Urothelium cell line (cell line): ENCODE measurements around the gene MST1R.
"Not testable (repeated sequence)": the region's sequence is repeated elsewhere in the genome, so short reads cannot be mapped to it uniquely, and the experiment has no call there.

Source experiments
- DNase-seq: peaks from one replicate; pipeline ENCODE4 v3.0.0; 2011; ENCODE audit warnings: low spot score, mixed read lengths
- FAIRE-seq: peaks from 2 replicates; lab custom pipeline; 2011; peaks lifted over from hg19 to GRCh38; lab: Jason Lieb, UNC

MST1R gene

DNA sequence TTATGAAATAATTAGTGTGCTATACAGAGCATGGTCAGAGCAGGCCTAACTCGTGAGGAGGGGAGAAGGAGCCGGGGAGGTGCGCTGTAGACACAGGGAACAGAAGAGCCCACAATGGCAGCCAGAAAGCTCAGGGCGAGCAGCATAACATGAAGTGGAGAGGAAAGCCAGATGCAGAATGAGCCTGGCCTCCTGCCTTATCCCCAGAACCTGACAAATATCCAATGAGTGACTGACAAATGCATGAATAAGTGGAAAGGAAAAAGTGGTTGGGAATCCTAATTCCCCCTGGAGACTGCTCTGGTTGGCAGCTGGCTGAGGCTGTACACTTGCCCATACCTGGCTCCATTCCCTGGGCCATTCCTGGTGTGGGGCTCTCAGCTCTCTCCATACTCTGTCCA, 9.2 kb upstream of the MST1R start:
- DNase-seq, result no peak
- no peak for FAIRE-seq

DNA sequence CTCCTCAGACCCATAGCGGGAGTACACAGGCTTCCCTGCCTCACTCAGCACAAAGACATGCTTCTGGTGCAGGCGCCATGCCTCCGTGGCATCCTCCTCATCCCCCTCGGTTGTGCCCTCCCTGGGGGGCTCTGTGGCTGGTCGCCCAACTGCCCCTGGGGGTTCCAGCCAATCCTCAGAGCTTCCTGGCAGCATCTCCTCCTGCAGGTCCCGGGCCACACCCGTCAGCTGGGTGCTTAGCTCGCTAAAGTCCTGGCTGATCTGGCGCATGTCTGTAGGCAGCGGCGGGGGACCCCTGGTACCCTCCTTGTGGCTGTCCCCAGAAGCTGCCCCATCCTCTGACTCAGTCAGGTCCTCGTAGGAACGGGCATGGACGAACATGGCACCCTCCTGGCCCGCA, 7.9 kb upstream of the MST1R start:
- no peak for DNase-seq
- no peak for FAIRE-seq

DNA sequence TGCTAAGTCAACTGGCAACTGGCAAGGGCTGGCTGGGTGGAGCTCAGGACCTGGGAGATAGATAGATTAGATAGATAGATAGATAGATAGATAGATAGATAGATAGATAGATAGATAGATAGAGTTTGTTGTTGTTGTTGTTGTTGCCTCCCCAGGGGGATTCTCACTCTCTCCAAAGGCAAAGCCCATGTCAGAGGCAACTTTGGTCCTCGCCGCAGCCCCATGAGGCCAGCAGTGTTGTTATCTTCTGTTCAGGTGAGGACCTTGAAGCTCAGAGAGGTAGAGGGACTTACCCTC, 7.4 kb upstream of the MST1R start:
- DNase-seq (no peak), FAIRE-seq (no peak)

DNA sequence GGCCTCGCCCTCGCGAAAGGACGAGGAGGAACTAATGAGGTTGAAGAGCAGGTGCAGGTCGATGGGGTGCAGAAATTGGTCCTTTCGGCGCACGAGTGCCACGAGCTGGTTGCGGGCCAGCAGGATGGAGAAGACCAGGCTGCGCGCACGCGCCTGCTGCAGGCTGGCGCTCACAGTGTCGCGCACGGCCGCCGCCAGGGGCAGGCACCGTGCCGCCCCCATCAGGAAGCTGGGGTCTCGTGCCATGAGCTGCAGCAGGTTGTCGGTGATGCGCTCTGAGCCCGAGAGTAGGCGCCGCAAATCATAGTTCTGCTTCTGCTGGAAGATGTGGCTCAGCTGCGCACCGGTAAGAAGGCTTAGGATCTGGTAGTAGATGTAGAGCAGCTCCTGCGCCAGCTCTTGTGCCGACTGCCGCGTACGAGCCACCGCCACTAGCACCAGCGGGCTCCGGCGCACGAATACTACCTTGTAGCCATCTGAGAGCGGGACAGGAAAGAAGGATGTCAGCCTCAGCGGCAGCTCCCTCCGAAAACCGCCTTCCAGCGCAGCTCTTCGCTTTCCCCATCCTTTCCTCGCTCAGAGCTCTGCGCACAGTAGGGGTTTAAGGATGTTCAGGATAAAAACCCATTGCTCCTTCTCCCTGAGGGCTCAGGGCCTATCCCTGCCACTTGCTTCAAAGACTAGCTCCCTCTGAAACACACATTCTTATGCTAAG, 6.9 kb upstream of the MST1R start:
- FAIRE-seq (no peak), DNase-seq (no peak)

DNA sequence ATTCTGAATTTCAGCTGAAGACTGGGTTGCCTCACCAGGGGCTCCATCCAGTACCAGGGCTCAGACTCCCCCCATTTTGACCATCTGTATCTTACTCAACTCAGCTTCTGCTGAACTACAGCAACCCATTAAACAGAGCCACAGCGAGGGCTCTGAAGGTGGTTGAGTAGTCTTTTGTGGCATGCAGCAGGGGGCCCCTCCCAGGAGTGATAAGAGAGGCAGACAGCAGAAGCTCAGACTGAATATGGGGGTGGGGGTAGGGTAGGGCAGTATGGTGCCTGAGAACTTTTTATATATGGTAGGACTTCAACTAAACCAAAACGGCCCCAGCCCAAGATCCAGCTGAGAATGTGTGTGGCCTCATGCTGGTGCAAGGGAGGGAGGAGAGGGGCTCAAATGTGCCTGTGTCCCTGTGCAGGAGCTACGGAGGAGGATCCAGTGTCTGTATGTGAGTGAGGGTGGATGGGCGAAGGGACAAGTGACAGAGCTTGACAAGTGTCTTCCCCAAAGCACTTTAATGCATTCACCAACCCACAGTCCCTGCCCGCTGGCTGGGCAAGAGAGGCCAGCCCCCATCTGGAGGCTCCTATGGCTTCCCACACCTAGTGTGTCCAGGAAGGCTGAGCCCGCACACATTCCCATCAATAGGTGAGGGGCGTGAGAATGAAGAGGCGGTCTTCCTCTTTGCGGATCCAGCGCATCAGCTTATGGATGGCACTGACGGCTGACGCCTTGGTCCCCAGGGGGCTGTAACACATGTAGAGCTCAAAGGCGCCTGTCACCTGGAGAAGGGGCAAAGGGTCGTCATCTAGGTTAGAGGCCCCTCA, 4.9 kb upstream of the MST1R start:
- FAIRE-seq, result no peak
- DNase-seq, result no peak

DNA sequence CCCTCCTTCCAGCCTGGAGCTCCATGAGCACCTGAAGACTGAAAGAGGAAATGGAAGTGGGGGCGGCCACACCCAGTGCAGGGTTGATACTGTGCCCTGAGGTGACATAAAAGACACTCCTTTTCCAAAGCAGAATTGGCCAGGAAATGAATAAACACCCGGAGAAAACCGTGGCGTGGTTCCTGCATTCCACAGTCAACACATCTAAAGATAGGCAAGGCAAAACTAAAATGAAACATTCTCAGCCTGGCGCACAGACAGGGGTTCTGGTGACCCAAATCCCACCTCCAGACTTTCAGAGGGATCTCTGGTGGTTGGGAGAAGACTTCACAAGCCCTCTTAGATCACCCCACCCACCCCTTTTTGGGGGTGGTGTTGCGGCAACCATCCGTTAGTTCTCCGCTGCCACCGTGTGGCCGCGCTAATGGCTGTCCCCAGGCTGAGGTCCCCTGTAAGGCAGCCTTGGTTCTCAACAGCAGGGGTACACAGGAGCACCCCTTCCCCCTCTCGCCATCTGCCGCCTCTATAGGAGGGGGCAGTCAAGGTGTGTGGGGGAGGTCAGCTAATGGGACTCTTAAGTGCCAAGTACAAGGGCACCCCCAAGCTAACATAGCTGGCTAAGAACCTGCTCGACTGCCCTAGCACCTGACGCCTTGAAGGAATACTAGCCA, 2.5 kb upstream of the MST1R start:
- DNase-seq (peak; percentile 78), FAIRE-seq (no peak)

DNA sequence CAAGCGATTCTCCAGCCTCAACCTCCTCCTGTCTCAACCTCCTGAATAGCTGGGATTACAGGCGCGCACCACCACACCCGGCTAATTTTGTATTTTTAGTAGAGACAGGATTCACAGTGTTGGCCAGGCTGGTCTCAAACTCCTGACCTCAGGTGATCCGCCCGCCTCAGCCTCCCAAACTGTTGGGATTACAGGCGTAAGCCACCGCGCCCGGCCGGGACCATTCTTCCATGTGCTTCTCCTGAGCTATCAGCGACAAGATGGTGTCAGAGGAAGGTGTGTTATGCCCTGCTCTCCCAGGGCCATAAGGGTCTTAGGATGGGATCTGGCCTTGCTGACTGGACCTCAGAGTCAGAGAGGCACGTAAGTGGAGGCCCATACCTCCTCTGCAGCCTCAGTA, 775 bp upstream of the MST1R start:
- DNase-seq, FAIRE-seq: not testable (repeated sequence)

DNA sequence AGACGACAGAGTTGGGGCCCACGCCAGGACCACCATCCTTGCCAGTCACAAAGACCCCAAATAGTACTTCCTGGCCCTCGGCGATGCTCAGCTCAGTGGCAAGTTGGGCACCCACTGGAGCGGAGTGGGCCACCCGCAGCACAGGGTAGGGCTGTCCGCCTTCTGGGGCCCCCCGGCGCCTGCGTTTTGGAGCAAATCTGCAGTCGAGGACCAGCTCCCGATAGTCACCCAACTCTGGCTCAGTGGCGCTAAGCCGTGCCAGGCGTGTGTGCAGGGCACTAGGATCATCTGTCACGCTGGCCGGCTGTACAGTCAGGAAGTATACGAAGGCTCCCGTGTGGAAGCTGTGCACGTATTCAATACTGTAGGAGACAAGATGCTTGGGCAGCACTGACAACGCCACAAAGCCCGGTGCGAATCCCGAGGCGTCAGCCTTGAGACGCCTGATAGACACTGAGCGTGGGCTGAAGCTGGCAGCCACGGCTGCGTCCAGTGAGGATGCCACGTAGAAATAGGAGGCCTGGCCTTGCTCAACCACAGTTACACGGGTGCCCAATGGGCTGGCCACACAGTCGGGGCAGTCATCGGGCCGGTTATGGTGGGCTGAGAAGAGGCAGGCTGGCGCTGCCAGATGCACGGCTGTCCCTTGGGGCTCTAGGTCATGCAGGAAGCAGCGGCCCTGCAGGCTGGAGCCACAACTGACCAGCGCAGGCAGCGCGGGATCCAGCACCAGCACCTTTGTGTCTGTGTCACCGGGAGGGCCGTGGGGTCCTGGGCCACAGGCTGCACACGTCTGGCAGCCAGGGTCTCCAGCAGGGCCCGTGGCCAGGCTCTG, 945 bp downstream of the MST1R start:
- no peak for FAIRE-seq
- no peak for DNase-seq

DNA sequence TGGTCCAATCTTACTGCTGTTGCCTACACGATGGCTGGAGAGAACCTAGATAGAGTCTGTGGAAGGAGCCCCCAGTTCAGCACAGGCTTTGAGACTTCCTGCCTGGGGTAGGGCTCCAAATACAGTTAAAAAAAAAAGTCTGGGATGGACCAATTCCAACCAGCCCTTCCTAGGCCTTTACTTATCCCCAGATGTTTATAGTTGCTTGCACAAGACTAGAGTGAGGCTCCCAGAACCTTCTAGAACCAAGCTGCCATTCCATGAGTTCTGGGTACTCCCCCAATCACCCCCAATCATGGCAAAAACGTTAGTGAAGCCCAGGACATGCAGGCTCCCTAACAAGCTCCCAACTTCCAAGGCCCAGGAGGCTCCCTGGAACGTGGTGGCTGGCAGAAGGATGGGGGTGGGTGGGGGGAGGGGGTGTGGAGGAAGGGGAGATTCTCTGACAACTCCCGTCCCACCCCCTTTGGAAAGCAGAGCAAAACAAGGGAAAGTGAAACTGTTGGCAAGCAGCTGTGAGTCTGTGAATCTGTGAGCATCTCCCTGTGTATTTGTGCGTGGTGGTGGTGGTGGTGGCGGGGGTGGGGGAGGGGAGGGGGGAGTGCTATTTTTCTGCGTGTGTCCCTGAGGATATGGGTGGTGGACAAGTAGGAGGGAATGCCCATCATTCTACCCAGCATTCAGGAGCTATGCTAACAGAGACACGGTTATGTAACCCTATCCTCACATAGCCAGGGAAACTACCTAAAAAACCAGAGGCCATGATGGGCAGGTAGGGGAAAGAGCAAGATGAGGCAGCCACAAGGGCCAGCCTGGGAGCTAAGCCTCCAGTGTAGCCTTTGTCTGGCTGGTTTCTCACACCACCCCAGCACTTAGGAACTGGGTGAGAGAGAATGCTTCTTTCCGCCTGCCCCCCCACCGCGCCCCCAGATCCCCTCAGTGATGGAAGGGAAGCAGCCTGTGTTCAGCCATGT, 2.0 kb downstream of the MST1R start:
- FAIRE-seq (no peak), DNase-seq (no peak)

DNA sequence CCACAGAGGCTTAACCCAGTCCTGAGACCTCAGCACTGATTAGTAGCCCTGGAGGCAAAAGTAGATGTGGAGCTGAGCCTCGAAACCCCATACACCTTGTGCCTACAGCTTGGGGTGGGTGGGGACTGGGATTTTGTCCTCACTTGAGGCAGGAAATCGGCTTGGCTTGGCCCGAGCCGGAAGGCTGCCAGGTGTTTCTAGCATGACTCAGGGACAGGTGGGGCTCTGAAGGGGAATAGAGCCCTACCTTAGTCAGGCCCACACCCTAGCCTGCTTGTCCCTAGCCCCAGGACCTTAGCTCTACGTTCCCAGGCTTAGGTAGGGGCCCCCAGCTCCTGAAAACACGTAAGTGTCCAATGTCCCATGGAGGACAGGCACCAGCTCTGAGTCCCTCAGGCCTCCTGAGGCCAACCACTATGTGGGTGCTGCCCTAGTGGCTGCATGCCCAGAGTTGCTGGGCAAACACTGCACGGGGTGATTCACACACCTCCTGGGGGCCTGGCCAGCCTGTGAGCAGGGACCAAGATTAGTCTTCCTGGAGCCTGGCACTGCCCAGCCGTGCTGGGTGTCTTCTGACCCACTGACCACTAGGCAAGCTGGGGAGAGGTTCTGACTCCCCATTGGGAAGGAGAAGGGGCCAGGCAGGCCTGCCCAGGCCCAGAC, 3.1 kb downstream of the MST1R start:
- DNase-seq, result peak; percentile 88
- FAIRE-seq, result no peak

DNA sequence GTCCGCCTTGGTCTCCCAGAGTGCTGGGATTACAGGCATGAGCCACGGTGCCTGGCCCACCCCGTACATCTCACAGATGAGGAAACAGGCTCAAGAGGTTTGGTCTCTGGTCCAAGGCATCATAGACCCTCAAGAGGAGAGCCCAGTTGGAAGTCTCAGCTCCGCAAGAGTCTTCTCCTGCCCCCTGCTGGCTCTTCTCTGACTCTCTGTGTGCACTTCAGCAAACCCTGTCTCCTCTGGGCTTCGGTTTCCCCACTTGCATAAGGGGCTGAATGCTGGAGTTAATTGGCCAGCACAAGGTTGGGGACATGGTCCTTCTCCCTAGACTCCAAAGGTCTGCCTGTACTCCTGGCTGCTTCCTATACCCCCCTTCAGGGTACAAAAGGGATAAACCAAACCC, 3.9 kb downstream of the MST1R start:
- DNase-seq (no peak), FAIRE-seq (no peak)

DNA sequence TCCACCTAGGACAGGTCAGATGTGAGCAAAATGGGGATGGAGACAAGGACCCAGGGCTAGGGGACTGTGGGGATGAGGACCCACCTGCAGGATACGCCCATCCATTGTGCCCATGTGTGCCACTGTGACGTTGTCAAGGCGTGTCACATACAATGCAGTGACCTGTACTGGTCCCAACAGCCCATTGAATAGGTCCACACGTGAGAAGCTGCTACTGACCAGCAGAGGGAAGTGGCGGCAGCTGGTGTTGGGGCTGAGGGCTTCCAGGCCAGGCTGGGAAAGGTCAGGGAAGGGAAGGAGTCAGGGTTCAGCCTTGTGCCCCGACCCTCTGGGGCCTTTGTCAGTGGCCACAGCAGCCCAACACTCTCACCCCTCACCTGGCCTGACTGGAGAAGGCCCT, 4.7 kb downstream of the MST1R start:
- no peak for DNase-seq
- no peak for FAIRE-seq

DNA sequence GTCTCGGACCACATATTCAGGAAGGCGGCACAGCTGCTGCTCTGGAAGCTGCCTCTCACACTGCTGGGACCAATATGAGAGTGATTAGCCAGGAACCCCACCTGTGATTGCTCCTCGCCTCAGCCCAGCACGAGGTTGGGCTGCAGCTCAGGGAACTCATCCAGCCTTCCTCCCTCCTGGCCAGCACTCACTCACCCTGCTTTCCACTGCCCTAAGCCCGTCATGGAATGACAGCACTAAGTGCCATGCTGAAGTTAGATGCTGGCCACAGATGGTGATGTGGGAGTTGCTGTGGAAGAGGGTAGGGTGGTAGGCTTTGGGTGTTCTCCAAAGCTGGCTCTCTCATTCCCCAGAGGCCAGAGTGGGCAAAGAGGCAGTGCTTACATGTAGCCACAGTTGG, 7.3 kb downstream of the MST1R start:
- no peak for DNase-seq
- FAIRE-seq, result no peak

DNA sequence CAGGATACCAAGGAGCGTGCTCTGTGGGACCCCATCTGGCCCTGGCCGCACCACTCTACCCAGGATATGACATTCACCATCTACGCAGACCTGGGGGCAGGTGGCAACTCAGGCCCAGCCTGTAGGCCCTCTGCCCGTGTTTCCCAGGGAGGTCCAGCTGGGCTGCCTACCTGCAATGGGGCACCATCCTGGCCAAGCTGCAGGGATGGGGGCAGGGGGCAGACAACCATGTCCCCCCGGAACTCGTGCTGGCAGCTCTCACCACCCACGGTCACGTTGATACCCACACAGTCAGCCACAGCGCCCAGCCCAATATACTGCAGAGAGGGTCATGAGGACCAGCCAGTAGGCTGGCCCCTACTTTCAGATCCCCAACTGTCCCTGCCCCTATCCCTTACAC, 7.9 kb downstream of the MST1R start:
- DNase-seq (no peak), FAIRE-seq (no peak)

DNA sequence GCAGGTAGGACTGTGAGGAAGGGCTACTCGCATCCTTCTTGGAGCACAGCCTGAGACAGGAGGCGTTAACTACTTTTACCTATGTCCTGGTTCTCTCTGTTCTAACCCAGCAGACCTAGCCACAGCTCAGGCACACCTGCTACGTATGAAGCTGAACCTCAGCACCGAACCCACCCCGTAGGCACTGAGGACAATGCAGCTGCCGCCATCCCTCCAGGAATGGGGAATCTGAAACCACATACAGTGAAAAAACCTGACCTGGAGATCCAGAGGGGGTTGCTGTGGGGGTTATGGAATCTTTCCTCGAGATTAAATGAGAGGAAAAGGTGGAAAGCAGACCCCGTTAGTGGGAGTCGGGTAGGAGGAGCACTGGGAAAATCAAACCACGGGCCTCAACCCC, 14.4 kb downstream of the MST1R start:
- no peak for FAIRE-seq
- no peak for DNase-seq

DNA sequence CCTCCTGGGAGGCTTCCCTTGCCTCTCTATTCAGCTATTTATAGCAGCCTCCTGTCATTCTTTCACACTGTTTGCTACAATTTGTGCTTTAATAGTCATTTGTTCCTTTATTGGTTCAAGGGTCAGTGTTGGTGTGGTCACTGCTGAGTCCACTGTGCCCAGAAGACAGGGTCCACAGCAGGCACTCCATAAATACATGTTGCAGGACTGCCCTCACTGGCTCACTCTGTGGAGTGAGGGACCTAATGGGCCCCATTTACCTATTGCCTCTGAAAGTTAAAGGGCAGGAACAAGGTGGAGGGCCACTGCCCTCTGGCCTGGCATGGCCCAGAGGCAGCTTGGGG, 16.8 kb downstream of the MST1R start:
- no peak for FAIRE-seq
- no peak for DNase-seq

DNA sequence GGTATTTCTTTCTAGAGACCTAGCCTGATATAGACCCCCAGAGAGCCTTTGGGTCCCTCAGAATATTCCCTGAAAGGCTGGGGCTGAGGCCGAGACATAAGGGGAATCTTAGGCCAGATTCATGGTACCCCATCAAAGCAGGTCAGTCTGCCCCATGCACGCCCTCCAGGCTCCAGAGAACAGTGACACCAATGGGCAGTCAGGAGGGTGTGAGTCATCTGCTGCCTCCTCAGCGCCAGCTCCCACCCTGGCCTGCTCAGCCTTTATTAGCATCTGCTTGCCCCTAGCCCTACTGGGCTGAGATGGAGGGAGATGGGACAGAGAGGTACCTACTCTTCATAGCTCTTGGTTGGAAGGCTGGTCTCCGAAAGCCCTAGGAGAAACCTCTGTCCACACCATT, 19.7 kb downstream of the MST1R start:
- DNase-seq (no peak), FAIRE-seq (no peak)

DNA sequence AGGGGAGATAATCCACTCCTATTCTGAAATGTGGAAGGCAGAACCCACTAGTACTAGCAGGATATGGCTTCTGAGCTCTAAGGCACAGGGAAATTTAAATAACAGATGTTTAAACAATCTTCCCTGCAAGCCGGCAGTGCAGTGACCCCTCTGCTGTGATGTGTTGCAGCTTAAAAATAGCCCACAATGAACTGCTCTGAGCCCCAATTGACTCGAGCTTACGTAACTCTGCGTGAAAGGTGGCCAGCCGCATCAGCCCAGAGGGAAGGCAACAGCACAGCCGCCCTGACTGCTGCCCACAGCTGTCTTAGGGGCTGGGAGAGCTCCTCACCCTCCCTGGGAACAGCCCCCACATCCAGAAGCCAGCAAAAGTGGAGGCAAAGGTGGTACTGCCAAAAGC, 21.5 kb downstream of the MST1R start:
- DNase-seq (no peak), FAIRE-seq (no peak)

DNA sequence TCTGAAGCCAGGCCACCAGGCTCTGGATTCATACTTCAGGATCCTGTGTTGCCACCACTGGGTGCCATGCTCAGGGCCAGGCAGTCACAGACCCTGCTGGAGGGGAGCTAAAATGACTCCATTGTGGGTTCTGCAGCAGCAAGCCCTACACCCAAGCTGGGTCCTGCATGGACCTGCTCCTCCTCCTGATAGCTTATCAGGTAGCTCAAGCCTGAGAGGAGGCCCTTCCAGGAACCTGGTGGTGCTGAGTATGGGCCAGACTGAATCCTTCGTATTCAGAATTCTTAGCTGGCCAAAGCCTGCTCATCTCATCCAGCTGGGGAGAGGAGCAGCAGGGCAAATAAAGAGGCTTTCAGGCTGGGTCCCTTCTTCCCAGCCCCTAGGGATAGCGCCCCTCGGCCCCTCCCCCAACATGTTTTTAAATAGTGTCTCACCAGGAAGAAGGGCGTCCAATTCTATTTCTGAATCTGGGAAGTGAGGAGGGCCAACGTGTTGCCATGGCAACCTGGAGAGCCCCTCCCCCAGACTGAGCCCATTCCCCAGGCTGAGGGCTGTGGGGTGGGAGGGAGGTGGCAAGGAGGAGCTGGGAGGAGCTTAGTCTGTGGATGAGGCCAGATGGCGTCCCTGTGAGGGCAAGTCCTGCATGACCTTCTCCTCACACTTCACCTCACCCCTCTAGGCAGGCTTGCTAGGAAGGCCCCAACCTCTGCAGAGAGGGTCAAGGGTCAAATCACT, 22.9 kb downstream of the MST1R start:
- FAIRE-seq (no peak), DNase-seq (no peak)
